GM12875 (cell line): ENCODE results near the gene SMIM38.

ENCODE experiments used
- H3K4me3 ChIP-seq: one replicate; pipeline ENCODE4 v1.5.1; 2011; ENCODE audit warnings: low read depth, low read length, control low read depth
- TF ChIP-seq, protein P1 (sequence below): IDR thresholded peaks from 2 replicates; pipeline ENCODE4 v1.5.1; 2011; ENCODE audit warnings: low read depth, mild to moderate bottlenecking, control low read depth, inconsistent platforms, low read length, moderate library complexity, borderline replicate concordance; ENCODE audit not compliant: insufficient read depth

Gene SMIM38

GRCh38 chr11:69173925-69174581 is 18.3 kb downstream of the SMIM38 start:
- TF ChIP-seq, protein P1, sequence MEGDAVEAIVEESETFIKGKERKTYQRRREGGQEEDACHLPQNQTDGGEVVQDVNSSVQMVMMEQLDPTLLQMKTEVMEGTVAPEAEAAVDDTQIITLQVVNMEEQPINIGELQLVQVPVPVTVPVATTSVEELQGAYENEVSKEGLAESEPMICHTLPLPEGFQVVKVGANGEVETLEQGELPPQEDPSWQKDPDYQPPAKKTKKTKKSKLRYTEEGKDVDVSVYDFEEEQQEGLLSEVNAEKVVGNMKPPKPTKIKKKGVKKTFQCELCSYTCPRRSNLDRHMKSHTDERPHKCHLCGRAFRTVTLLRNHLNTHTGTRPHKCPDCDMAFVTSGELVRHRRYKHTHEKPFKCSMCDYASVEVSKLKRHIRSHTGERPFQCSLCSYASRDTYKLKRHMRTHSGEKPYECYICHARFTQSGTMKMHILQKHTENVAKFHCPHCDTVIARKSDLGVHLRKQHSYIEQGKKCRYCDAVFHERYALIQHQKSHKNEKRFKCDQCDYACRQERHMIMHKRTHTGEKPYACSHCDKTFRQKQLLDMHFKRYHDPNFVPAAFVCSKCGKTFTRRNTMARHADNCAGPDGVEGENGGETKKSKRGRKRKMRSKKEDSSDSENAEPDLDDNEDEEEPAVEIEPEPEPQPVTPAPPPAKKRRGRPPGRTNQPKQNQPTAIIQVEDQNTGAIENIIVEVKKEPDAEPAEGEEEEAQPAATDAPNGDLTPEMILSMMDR: no peak
- H3K4me3 ChIP-seq: no peak overlapping the region

DNA sequence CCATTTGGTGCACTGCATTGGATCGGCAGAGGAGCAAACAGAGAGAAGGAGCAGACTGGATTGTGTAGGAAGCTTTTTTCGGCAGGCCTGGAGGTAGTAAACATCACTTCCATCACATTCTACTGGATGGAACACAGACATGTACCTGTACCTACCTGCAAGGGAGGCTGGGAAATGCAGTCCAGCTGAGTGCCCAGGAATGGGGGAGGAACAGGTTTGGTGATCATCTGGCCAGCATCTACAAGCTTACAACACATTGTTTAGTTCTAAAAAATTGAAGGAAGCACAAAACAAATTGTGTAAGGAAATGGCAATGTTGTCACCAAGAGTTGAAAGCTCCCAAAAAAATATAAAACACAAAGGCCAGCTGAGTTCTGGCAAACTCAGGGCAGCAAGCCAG is 19.1 kb downstream of the SMIM38 start:
- no peak overlapping the region for H3K4me3 ChIP-seq
- TF ChIP-seq, protein P1: no peak

DNA sequence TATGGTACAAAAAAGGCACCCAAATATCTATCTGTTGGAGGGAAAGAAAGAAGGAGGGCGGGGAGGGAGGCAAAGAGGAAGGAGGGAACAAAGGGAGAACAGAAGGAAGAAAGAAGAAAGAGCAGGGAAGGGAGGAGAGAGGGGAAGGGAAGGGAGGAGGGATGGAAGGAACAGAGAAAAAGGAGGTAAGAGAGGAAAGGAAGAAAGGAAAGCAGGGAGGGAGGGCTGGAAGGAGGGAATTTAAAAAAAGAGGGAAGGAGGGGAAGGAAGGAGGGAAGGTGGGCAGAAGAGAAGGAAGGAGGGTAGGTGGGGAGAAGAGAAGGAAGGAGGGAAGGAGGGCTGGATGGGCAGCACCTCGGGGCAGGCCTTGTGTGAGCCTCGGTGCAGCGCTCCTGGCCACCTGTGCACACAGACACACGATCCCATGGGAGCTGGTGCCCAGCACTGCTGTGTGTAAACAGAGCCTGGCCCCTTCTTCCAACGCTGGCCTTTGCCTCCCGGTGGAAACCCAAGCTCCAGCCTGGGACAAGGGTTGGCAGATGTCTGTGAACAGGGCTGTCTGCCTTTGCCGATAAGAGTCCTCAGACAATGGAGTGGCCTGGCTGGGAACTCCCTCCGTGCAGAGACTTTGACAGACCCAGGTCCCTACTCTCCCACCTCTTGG is 23.2 kb downstream of the SMIM38 start:
- no peak overlapping the region for H3K4me3 ChIP-seq
- TF ChIP-seq, protein P1: no peak

DNA sequence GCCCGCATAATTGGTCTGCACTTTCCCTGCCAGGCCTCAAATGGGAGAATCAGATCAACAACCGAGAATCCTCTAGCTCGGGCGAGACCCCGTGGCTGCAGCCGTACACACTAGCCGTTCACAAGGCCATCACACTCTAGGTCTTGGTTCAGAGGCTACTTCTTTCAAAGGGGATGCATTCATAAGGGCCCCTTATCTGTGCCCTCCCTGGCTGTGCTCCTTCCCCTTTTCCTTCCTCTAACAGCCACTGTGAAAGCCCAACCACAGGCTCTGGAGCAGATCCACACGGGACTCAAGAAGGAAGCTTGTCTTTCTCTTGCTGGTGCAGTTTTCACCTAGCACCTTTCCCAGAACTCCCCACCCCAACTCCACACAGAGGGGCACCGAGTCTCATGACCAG is 24.5 kb downstream of the SMIM38 start:
- TF ChIP-seq, protein P1: no peak
- no peak overlapping the region for H3K4me3 ChIP-seq

GRCh38 chr11:69180726-69181125 is 25.0 kb downstream of the SMIM38 start:
- H3K4me3 ChIP-seq: no peak overlapping the region
- TF ChIP-seq, protein P1: no peak

DNA sequence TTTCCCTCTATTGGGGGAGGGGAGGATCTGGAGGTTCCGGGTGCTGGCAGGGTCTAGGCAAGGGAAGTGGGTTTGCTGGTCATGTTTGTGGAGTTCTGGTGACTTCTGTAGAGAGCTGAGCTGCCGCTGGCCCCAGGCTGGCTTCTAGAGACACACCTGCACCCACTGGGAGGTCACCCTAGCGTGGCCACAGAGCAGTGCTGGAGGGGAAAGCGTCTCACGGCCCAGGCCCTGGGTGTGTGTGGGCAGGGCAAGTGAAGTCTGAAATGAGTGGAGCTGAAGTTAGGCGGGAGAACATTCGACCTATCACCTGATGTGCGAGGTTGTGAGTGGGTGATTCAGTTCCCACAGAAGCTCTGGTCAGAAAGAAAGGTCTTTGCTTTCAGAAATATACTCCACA is 27.9 kb downstream of the SMIM38 start:
- H3K4me3 ChIP-seq: no peak overlapping the region
- TF ChIP-seq, protein P1: no peak
